ENCODE data around the gene POLH. TPM values are rescaled to one million over a fixed set of nuclear protein-coding genes. Genes with fewer than 3 reads are reported as not detected.
A peak's percentile ranks its signal among the peaks of the same experiment; 100 is the strongest.

Gene POLH
- total and polyA plus RNA-seq, 10 of the 15 experiments (the other 5 are each of a cell fraction or from before 2014, with no cell fraction given): 5.5 to 33.6 (median 18.6) TPM

DNA sequence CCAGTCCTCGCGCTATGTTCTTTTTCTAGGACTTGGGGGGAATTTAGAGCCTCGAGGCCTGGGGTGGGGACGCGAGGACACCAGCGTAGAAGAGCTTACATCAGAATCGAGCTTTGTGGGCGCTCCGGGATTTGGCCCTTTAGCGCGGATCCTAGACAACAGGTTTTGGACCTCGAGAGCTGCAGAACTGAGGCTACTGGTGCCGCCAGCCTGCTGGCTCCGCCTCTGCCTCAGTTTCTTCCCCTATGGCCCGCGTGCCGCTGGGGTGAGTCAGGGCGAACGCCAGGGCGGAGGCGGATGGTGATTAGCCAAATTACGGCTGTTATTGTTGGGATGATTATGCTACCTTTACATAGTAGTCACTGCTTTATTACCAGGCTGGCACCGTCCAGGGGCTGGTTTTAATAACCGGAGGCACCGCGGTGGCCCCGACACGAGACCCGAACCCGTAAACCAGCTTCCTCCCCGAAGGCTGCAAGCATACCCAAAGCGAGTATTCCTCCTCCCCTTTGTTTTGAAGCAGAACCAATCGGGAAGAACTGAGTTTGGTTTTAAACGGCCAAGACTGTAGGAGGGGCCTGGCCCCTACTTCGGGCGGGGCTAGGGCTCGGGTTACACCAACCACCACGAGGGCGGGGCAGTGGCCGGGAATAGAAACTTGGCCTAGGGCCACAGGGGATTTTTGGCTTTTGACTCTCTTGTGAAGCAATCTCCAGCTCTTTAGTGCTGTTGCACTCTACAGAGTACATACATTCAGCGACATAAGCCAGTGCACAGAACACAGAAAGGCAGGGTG, 53.7 kb downstream of the POLH start (continued):
- TF ChIP-seq, protein P1, sequence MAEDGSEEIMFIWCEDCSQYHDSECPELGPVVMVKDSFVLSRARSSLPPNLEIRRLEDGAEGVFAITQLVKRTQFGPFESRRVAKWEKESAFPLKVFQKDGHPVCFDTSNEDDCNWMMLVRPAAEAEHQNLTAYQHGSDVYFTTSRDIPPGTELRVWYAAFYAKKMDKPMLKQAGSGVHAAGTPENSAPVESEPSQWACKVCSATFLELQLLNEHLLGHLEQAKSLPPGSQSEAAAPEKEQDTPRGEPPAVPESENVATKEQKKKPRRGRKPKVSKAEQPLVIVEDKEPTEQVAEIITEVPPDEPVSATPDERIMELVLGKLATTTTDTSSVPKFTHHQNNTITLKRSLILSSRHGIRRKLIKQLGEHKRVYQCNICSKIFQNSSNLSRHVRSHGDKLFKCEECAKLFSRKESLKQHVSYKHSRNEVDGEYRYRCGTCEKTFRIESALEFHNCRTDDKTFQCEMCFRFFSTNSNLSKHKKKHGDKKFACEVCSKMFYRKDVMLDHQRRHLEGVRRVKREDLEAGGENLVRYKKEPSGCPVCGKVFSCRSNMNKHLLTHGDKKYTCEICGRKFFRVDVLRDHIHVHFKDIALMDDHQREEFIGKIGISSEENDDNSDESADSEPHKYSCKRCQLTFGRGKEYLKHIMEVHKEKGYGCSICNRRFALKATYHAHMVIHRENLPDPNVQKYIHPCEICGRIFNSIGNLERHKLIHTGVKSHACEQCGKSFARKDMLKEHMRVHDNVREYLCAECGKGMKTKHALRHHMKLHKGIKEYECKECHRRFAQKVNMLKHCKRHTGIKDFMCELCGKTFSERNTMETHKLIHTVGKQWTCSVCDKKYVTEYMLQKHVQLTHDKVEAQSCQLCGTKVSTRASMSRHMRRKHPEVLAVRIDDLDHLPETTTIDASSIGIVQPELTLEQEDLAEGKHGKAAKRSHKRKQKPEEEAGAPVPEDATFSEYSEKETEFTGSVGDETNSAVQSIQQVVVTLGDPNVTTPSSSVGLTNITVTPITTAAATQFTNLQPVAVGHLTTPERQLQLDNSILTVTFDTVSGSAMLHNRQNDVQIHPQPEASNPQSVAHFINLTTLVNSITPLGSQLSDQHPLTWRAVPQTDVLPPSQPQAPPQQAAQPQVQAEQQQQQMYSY (CRISPR knock-in tag; IDR thresholded peaks at IDR 0.05): peak; percentile 37; the same call in 1 of the 2 replicates
- TF ChIP-seq SP1 (IDR thresholded peaks at IDR 0.05; ENCODE audit: low read depth, low read length): peak; percentile 22
- TF ChIP-seq CHD4 (IDR thresholded peaks at IDR 0.05): no peak
- TF ChIP-seq, protein P2, sequence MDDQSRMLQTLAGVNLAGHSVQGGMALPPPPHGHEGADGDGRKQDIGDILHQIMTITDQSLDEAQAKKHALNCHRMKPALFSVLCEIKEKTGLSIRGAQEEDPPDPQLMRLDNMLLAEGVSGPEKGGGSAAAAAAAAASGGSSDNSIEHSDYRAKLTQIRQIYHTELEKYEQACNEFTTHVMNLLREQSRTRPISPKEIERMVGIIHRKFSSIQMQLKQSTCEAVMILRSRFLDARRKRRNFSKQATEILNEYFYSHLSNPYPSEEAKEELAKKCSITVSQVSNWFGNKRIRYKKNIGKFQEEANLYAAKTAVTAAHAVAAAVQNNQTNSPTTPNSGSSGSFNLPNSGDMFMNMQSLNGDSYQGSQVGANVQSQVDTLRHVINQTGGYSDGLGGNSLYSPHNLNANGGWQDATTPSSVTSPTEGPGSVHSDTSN (IDR thresholded peaks at IDR 0.05; ENCODE audit: insufficient replicate concordance, low read depth, low read length): no peak
- TF ChIP-seq, protein P3, sequence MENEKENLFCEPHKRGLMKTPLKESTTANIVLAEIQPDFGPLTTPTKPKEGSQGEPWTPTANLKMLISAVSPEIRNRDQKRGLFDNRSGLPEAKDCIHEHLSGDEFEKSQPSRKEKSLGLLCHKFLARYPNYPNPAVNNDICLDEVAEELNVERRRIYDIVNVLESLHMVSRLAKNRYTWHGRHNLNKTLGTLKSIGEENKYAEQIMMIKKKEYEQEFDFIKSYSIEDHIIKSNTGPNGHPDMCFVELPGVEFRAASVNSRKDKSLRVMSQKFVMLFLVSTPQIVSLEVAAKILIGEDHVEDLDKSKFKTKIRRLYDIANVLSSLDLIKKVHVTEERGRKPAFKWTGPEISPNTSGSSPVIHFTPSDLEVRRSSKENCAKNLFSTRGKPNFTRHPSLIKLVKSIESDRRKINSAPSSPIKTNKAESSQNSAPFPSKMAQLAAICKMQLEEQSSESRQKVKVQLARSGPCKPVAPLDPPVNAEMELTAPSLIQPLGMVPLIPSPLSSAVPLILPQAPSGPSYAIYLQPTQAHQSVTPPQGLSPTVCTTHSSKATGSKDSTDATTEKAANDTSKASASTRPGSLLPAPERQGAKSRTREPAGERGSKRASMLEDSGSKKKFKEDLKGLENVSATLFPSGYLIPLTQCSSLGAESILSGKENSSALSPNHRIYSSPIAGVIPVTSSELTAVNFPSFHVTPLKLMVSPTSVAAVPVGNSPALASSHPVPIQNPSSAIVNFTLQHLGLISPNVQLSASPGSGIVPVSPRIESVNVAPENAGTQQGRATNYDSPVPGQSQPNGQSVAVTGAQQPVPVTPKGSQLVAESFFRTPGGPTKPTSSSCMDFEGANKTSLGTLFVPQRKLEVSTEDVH (IDR thresholded peaks at IDR 0.05; ENCODE audit: low read depth, partially characterized antibody): no peak
- TF ChIP-seq MEF2B (IDR thresholded peaks at IDR 0.05; ENCODE audit: partially characterized antibody, poor library complexity, severe bottlenecking): peak; percentile 82
- TF ChIP-seq, protein P4, sequence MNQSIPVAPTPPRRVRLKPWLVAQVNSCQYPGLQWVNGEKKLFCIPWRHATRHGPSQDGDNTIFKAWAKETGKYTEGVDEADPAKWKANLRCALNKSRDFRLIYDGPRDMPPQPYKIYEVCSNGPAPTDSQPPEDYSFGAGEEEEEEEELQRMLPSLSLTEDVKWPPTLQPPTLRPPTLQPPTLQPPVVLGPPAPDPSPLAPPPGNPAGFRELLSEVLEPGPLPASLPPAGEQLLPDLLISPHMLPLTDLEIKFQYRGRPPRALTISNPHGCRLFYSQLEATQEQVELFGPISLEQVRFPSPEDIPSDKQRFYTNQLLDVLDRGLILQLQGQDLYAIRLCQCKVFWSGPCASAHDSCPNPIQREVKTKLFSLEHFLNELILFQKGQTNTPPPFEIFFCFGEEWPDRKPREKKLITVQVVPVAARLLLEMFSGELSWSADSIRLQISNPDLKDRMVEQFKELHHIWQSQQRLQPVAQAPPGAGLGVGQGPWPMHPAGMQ (IDR thresholded peaks at IDR 0.05; ENCODE audit: borderline replicate concordance): no peak
- no peak for TF ChIP-seq JUND (IDR thresholded peaks at IDR 0.05; ENCODE audit: low read depth, low read length)
- TF ChIP-seq HDAC2 (IDR thresholded peaks at IDR 0.05): no peak
- no peak for TF ChIP-seq CBX5 (IDR thresholded peaks at IDR 0.05; ENCODE audit: low read depth)
- TF ChIP-seq, protein P5, sequence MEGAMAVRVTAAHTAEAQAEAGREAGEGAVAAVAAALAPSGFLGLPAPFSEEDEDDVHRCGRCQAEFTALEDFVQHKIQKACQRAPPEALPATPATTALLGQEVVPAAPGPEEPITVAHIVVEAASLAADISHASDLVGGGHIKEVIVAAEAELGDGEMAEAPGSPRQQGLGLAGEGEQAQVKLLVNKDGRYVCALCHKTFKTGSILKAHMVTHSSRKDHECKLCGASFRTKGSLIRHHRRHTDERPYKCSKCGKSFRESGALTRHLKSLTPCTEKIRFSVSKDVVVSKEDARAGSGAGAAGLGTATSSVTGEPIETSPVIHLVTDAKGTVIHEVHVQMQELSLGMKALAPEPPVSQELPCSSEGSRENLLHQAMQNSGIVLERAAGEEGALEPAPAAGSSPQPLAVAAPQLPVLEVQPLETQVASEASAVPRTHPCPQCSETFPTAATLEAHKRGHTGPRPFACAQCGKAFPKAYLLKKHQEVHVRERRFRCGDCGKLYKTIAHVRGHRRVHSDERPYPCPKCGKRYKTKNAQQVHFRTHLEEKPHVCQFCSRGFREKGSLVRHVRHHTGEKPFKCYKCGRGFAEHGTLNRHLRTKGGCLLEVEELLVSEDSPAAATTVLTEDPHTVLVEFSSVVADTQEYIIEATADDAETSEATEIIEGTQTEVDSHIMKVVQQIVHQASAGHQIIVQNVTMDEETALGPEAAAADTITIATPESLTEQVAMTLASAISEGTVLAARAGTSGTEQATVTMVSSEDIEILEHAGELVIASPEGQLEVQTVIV (IDR thresholded peaks at IDR 0.05; ENCODE audit: borderline replicate concordance, partially characterized antibody): no peak
- TF ChIP-seq NR2C2 (IDR thresholded peaks at IDR 0.05; ENCODE audit: borderline replicate concordance, control insufficient read depth, insufficient read length, low read depth): no peak
- peak; percentile 88 for TF ChIP-seq NFYB (IDR thresholded peaks at IDR 0.05; ENCODE audit: insufficient read depth, low read depth, low read length)
- TF ChIP-seq GATAD2B (conservative IDR thresholded peaks at IDR 0.05; ENCODE audit: low read depth): 0 out of 2 replicates have a peak, but pooled peaks have one; percentile 39
- TF ChIP-seq ZNF217 (IDR thresholded peaks at IDR 0.05): peak; percentile 72; the same call in 1 of the 2 replicates
